OCI-LY3 (cell line): ENCODE measurements around the gene LYRM7.

Experiments used
- CTCF ChIP-seq: fragments of 200-600, 300-600 bp; sonication (generic); IDR thresholded peaks from 2 replicates; pipeline ENCODE4 v1.5.1; 2014; ENCODE audit warnings: antibody characterized with exemption, low read length, low read depth
- EZH2phosphoT487 ChIP-seq: fragments of 200-600 bp; shearing (Covaris generic); IDR thresholded peaks from 2 replicates; pipeline ENCODE4 v1.6.1; 2018; ENCODE audit warnings: antibody characterized with exemption, mixed run types, low read depth

GRCh38 chr5:131163276-131164119 lies 7.2 kb upstream of the LYRM7 start:
- TF ChIP-seq CTCF (no peak), EZH2phosphoT487 (no peak)
